Breast epithelium (tissue), 4 donors: ENCODE measurements around the gene PPP1CB. TPM values are rescaled to one million over a fixed set of nuclear protein-coding genes. Genes with fewer than 3 reads are reported as not detected.
"Not testable (repeated sequence)": the region's sequence is repeated elsewhere in the genome, so short reads cannot be mapped to it uniquely, and the experiment has no call there.

Source experiments
- DNase-seq, 2 donors: peaks; one replicate each; pipeline ENCODE4 v3.0.0-alpha.2; 2019; ENCODE audit warnings: low spot score in 2 of 2
- H3K27ac ChIP-seq, 2 donors: fragments of 200-600 bp; sonication (generic) in 1 of 2; one replicate each; pipeline ENCODE4 v1.5.1; 2016 to 2019; ENCODE audit warnings: mild to moderate bottlenecking in 1 of 2
- H3K27me3 ChIP-seq, 2 donors: fragments of 200-600 bp; sonication (generic) in 1 of 2; one replicate each; pipeline versions ENCODE4 v1.5.1 to v1.6.0; 2017 to 2019; ENCODE audit warnings: control low read depth in 1 of 2, mild to moderate bottlenecking in 1 of 2
- H3K36me3 ChIP-seq: fragments of 200-600 bp; one replicate; pipeline ENCODE4 v1.5.1; 2019
- H3K4me1 ChIP-seq, 2 donors: fragments of 200-600 bp; sonication (generic); one replicate each; pipeline ENCODE4 v1.5.1; 2016 to 2019; ENCODE audit warnings: control low read depth in 1 of 2
- H3K4me3 ChIP-seq, 3 donors: fragments of 200-600 bp; sonication (generic); 1 replicate in 2 of 3; 2 replicates in 1 of 3; pipeline ENCODE4 v1.5.1; 2016 to 2019; ENCODE audit warnings: mild to moderate bottlenecking in 3 of 3, moderate library complexity in 2 of 3
- H3K9me3 ChIP-seq, 2 donors: fragments of 200-600 bp; sonication (generic) in 1 of 2; one replicate each; pipeline ENCODE4 v1.5.1; 2016 to 2019; ENCODE audit warnings: control low read depth in 1 of 2
- CTCF ChIP-seq, 3 donors: fragments of 450-650 bp; IDR thresholded peaks; one replicate each; pipeline ENCODE4 v1.5.1; 2016 to 2017; ENCODE audit warnings: antibody characterized with exemption in 3 of 3, mild to moderate bottlenecking in 3 of 3, moderate library complexity in 3 of 3
- POLR2A ChIP-seq: fragments of 450-650 bp; IDR thresholded peaks from one replicate; pipeline ENCODE4 v1.6.1; 2016; ENCODE audit warnings: antibody characterized with exemption, mild to moderate bottlenecking, moderate library complexity
- POLR2AphosphoS5 ChIP-seq, 3 donors: sonication (generic); formaldehyde crosslinking; IDR thresholded peaks; one replicate each; pipeline ENCODE4 v1.6.1; 2017; ENCODE audit warnings: antibody characterized with exemption in 3 of 3
- intact Hi-C: fragments of 100-400 bp; cut with DNase I; formaldehyde crosslinking; loops from one replicate; pipeline ENCODE4 v1.15.1; 2023; ENCODE audit warnings: low total_unique reads
- total RNA-seq, 3 donors: library from RNA; depleted of rRNA; stranded (reverse); fragments of >200 nt; gene quantifications; one replicate each; pipeline ENCODE4 v1.1.0, GENCODE V29; 2016

PPP1CB gene
- total RNA-seq, 3 donors from 2014 or later = 189 to 294 (median 289) TPM

GRCh38 chr2:28782423-28782822 is 30.8 kb downstream of the PPP1CB start:
- no peak for TF ChIP-seq POLR2AphosphoS5 (IDR thresholded peaks at IDR 0.05)
- TF ChIP-seq CTCF (IDR thresholded peaks at IDR 0.05) = no peak
- no peak for TF ChIP-seq POLR2A
- no peaks in the 10 kb centered on the region for H3K4me1 ChIP-seq
- no peaks in the 10 kb centered on the region for H3K9me3 ChIP-seq
- peaks cover 27% of the 10 kb centered on the region for H3K36me3 ChIP-seq
- intact Hi-C loops = no loop called here
- no peak for DNase-seq
- no peak overlapping the region for H3K4me3 ChIP-seq
- H3K27me3 ChIP-seq = no peaks in the 10 kb centered on the region
- peak overlapping the region; percentile 14 to 19 for H3K27ac ChIP-seq

GRCh38 chr2:28784570-28784969 is 32.9 kb downstream of the PPP1CB start:
- intact Hi-C loops, H3K27ac ChIP-seq, H3K4me1 ChIP-seq, H3K9me3 ChIP-seq, H3K4me3 ChIP-seq, H3K27me3 ChIP-seq, DNase-seq: not testable (repeated sequence)
- H3K36me3 ChIP-seq = peaks cover 24% of the 10 kb centered on the region

- Histone ChIP-seq H3K4me3 (no peak overlapping the region), H3K36me3 (no peaks in the 10 kb centered on the region), H3K9me3 (peaks cover 0 to 6% of the 10 kb centered on the region in 2 donors), H3K4me1 (no peaks in the 10 kb centered on the region), H3K27me3 (no peaks in the 10 kb centered on the region), H3K27ac (no peak overlapping the region)
- intact Hi-C loops = no loop called here
- TF ChIP-seq POLR2AphosphoS5 (IDR thresholded peaks at IDR 0.05) (no peak), POLR2A (no peak), CTCF (IDR thresholded peaks at IDR 0.05) (no peak)
- DNase-seq = no peak
Measured at GRCh38 chr2:28796620-28797019, 45.0 kb downstream of the PPP1CB start.

- no peaks in the 10 kb centered on the region for H3K9me3 ChIP-seq
- no peaks in the 10 kb centered on the region for H3K36me3 ChIP-seq
- intact Hi-C loops = no loop called here
- no peak overlapping the region for H3K4me3 ChIP-seq
- no peak overlapping the region for H3K27ac ChIP-seq
- no peak for TF ChIP-seq POLR2A
- DNase-seq = no peak
- no peaks in the 10 kb centered on the region for H3K27me3 ChIP-seq
- no peaks in the 10 kb centered on the region for H3K4me1 ChIP-seq
Measured at GRCh38 chr2:28801726-28802125, 50.1 kb downstream of the PPP1CB start.

- H3K36me3 ChIP-seq = no peaks in the 10 kb centered on the region
- no peak overlapping the region for H3K27ac ChIP-seq
- H3K4me3 ChIP-seq = no peak overlapping the region
- no peak for DNase-seq
- H3K4me1 ChIP-seq = no peaks in the 10 kb centered on the region
- TF ChIP-seq POLR2AphosphoS5 (IDR thresholded peaks at IDR 0.05) (no peak), POLR2A (no peak), CTCF (IDR thresholded peaks at IDR 0.05) (no peak)
- intact Hi-C loops = no loop called here
- H3K9me3 ChIP-seq = no peaks in the 10 kb centered on the region
- H3K27me3 ChIP-seq = no peaks in the 10 kb centered on the region
Measured at GRCh38 chr2:28802975-28803429, 51.4 kb downstream of the PPP1CB start.

- Histone ChIP-seq H3K27me3 (no peaks in the 10 kb centered on the region), H3K27ac (peak overlapping the region in 1 of 2 donors; percentile 45), H3K9me3 (no peaks in the 10 kb centered on the region), H3K4me1 (peaks cover 0 to 7% of the 10 kb centered on the region in 2 donors), H3K4me3 (peak overlapping the region; percentile 42 to 76 (median 59)), H3K36me3 (no peaks in the 10 kb centered on the region)
- TF ChIP-seq CTCF (IDR thresholded peaks at IDR 0.05) (no peak), POLR2A (no peak), POLR2AphosphoS5 (IDR thresholded peaks at IDR 0.05) (no peak)
- no peak for DNase-seq
- intact Hi-C loops = no loop called here
Measured at GRCh38 chr2:28809927-28810326, 58.3 kb downstream of the PPP1CB start.
